Measurements from ENCODE around the gene HMGXB4. TPM values are rescaled to one million over a fixed set of nuclear protein-coding genes. Genes with fewer than 3 reads are reported as not detected.

Gene HMGXB4
- total RNA-seq, 4 donors from 2014 or later, result 13.3 to 19.6 (median 15.9) TPM

DNA sequence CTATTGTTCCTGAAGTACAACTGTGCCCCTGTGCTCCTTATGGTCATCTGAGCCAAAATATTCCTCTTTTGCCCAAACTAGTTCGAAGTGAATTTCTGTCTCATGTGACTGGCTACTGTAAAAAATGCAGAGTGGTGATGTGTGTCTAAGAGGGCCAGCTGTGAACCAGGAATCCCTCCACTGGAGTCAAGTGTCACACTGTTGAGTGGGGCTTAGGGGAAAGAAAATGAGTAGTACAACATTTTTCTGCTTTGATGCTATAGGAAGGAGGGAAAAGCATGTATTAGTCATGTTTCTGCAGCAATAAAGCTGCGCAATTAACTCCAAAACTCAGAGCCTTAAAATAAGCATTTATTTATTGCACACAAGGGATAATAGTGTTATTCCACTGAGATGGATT lies 39.8 kb upstream of the HMGXB4 start:
- TF ChIP-seq, protein P1, sequence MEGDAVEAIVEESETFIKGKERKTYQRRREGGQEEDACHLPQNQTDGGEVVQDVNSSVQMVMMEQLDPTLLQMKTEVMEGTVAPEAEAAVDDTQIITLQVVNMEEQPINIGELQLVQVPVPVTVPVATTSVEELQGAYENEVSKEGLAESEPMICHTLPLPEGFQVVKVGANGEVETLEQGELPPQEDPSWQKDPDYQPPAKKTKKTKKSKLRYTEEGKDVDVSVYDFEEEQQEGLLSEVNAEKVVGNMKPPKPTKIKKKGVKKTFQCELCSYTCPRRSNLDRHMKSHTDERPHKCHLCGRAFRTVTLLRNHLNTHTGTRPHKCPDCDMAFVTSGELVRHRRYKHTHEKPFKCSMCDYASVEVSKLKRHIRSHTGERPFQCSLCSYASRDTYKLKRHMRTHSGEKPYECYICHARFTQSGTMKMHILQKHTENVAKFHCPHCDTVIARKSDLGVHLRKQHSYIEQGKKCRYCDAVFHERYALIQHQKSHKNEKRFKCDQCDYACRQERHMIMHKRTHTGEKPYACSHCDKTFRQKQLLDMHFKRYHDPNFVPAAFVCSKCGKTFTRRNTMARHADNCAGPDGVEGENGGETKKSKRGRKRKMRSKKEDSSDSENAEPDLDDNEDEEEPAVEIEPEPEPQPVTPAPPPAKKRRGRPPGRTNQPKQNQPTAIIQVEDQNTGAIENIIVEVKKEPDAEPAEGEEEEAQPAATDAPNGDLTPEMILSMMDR (IDR thresholded peaks at IDR 0.05; ENCODE audit: low read depth), result no peak

GRCh38 chr22:35218079-35218478 lies 39.2 kb upstream of the HMGXB4 start:
- TF ChIP-seq, protein P1 (IDR thresholded peaks at IDR 0.05; ENCODE audit: low read depth), result no peak

DNA sequence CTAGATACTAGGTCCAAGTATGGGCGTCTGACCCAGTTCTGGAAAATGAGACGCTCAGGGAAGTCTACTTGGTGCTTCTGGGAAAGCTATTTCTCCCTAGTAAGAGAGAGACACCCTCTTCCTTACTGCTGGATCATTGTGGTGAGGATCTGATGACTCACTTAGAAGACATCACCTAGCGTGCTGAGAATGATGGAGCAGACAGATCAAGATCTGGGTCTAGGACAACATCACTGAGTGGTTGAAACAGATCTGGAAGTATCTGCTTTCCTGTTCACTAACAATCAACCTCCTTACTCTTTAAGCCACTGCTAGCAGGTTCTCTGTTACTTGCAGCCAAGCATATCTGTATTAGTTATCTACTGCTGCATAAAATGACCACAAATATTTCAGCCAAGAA lies 38.3 kb upstream of the HMGXB4 start:
- TF ChIP-seq, protein P1 (IDR thresholded peaks at IDR 0.05; ENCODE audit: low read depth), result no peak

DNA sequence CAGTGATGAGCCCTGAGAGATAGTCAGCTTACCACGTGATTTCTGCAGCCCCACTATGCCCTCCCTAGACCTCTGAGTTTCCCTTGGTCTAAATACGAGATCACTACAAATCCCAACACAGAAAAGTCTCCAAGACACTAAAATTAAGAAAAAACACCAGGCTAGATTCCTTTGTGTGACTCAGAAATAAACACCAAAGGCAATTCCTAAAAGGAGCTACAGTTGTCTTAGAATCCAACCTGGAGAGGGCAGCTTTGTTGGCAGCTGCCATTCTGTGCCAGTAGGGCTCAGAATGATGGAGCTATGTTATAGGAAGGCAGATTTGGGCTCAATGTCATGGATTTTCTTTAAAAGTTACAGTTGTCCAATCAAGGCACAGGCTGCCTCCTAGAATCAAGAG lies 37.1 kb upstream of the HMGXB4 start:
- TF ChIP-seq, protein P1 (IDR thresholded peaks at IDR 0.05; ENCODE audit: low read depth), result no peak

GRCh38 chr22:35225010-35225409 lies 32.3 kb upstream of the HMGXB4 start:
- TF ChIP-seq, protein P1 (IDR thresholded peaks at IDR 0.05; ENCODE audit: low read depth), result no peak

DNA sequence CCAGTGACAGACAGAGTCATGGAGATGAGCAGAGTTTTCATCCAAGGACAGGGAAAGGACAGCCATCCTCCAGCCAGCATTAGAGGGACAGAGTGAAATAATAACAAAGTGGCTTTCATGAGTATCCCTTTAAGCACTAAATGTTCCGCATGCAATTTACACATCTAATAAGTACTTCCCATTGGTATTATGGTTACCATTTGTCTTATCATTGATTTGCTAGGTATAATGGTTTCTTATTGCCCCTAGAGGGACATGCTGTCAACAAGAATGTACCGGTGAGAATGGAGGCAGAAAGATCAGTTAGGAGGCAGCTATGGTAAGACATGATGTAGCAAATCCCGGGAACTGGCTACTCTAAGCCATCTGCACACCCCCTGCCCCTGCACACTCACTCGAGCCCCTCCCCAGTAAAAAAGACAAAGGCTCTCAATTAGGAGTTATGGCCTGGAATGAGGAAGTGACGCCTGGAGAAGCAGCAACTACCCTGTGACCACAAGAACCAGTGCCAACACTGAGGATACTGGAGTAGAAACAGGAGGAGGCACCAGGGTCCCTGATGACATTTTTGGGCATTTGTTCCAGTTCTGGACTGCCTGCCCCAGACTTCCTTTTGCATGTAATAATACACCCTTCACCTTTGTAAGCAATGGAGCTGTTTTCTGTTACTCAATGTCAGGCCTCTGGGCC lies 30.2 kb upstream of the HMGXB4 start:
- TF ChIP-seq, protein P1 (IDR thresholded peaks at IDR 0.05; ENCODE audit: low read depth), result no peak

- TF ChIP-seq, protein P1 (IDR thresholded peaks at IDR 0.05; ENCODE audit: low read depth), result no peak
Observed at GRCh38 chr22:35229865-35230264, 27.4 kb upstream of the HMGXB4 start.
